ENCODE measurements around the gene PIGN.

The PIGN gene

GRCh38 chr18:62119884-62120283 lies 67.0 kb downstream of the PIGN start:
- no peaks in the 10 kb centered on the region for H3K36me3 ChIP-seq (ENCODE audit: control insufficient read depth, insufficient read depth, low read length)
- no peak overlapping the region for H3K27ac ChIP-seq (ENCODE audit: low read depth, low read length, severe bottlenecking)
- whole genome bisulfite sequencing, 2 experiments (ENCODE audit: insufficient coverage in 2 of 2) = 100% methylated on average over 1 of the region's 1 CpG
- H3K9me3 ChIP-seq (ENCODE audit: control insufficient read depth, low read length) = no peaks in the 10 kb centered on the region
- H3K4me1 ChIP-seq (ENCODE audit: control insufficient read depth, insufficient read depth, low read length, poor library complexity, severe bottlenecking) = no peaks in the 10 kb centered on the region
- no peak overlapping the region for H3K4me3 ChIP-seq (ENCODE audit: extremely low read depth, insufficient read depth, low read length, poor library complexity, severe bottlenecking)

GRCh38 chr18:62118328-62118727 lies 68.5 kb downstream of the PIGN start:
- Histone ChIP-seq H3K4me1 (ENCODE audit: control insufficient read depth, insufficient read depth, low read length, poor library complexity, severe bottlenecking) (no peaks in the 10 kb centered on the region), H3K36me3 (ENCODE audit: control insufficient read depth, insufficient read depth, low read length) (no peaks in the 10 kb centered on the region), H3K9me3 (ENCODE audit: control insufficient read depth, low read length) (no peaks in the 10 kb centered on the region), H3K4me3 (ENCODE audit: extremely low read depth, insufficient read depth, low read length, poor library complexity, severe bottlenecking) (no peak overlapping the region), H3K27ac (ENCODE audit: low read depth, low read length, severe bottlenecking) (no peak overlapping the region)

GRCh38 chr18:62109676-62110075 lies 77.2 kb downstream of the PIGN start:
- H3K27ac ChIP-seq (ENCODE audit: low read depth, low read length, severe bottlenecking) = no peak overlapping the region
- H3K4me3 ChIP-seq (ENCODE audit: extremely low read depth, insufficient read depth, low read length, poor library complexity, severe bottlenecking) = no peak overlapping the region
- no peaks in the 10 kb centered on the region for H3K9me3 ChIP-seq (ENCODE audit: control insufficient read depth, low read length)
- H3K4me1 ChIP-seq (ENCODE audit: control insufficient read depth, insufficient read depth, low read length, poor library complexity, severe bottlenecking) = peaks cover 16% of the 10 kb centered on the region
- no peaks in the 10 kb centered on the region for H3K36me3 ChIP-seq (ENCODE audit: control insufficient read depth, insufficient read depth, low read length)
- WGBS, 2 experiments (ENCODE audit: insufficient coverage in 2 of 2) = 89 to 100% methylated on average over 1 of the region's 1 CpG

GRCh38 chr18:62107881-62108280 lies 79.0 kb downstream of the PIGN start:
- no peak overlapping the region for H3K4me3 ChIP-seq (ENCODE audit: extremely low read depth, insufficient read depth, low read length, poor library complexity, severe bottlenecking)
- H3K4me1 ChIP-seq (ENCODE audit: control insufficient read depth, insufficient read depth, low read length, poor library complexity, severe bottlenecking) = peaks cover 16% of the 10 kb centered on the region
- no peaks in the 10 kb centered on the region for H3K9me3 ChIP-seq (ENCODE audit: control insufficient read depth, low read length)
- H3K27ac ChIP-seq (ENCODE audit: low read depth, low read length, severe bottlenecking) = no peak overlapping the region
- H3K36me3 ChIP-seq (ENCODE audit: control insufficient read depth, insufficient read depth, low read length) = no peaks in the 10 kb centered on the region
- WGBS, 2 experiments (ENCODE audit: insufficient coverage in 2 of 2) = no CpG with 5 or more reads among the region's 1 CpG

- Histone ChIP-seq H3K27ac (ENCODE audit: low read depth, low read length, severe bottlenecking) (no peak overlapping the region), H3K36me3 (ENCODE audit: control insufficient read depth, insufficient read depth, low read length) (peaks cover 2% of the 10 kb centered on the region), H3K4me1 (ENCODE audit: control insufficient read depth, insufficient read depth, low read length, poor library complexity, severe bottlenecking) (peaks cover 16% of the 10 kb centered on the region), H3K9me3 (ENCODE audit: control insufficient read depth, low read length) (no peaks in the 10 kb centered on the region), H3K4me3 (ENCODE audit: extremely low read depth, insufficient read depth, low read length, poor library complexity, severe bottlenecking) (no peak overlapping the region)
- 67% methylated on average over 1 of the region's 2 CpGs; no CpG with 5 or more reads in 1 of the 2 experiments for WGBS, 2 experiments (ENCODE audit: insufficient coverage in 2 of 2)
Observed at GRCh38 chr18:62106271-62106670, 80.6 kb downstream of the PIGN start.

GRCh38 chr18:62105376-62105775 lies 81.5 kb downstream of the PIGN start:
- WGBS, 2 experiments (ENCODE audit: insufficient coverage in 2 of 2) = no CpG with 5 or more reads among the region's 3 CpGs
- Histone ChIP-seq H3K36me3 (ENCODE audit: control insufficient read depth, insufficient read depth, low read length) (peaks cover 3% of the 10 kb centered on the region), H3K9me3 (ENCODE audit: control insufficient read depth, low read length) (no peaks in the 10 kb centered on the region), H3K27ac (ENCODE audit: low read depth, low read length, severe bottlenecking) (no peak overlapping the region), H3K4me1 (ENCODE audit: control insufficient read depth, insufficient read depth, low read length, poor library complexity, severe bottlenecking) (peaks cover 16% of the 10 kb centered on the region), H3K4me3 (ENCODE audit: extremely low read depth, insufficient read depth, low read length, poor library complexity, severe bottlenecking) (no peak overlapping the region)

GRCh38 chr18:62102221-62102620 lies 84.6 kb downstream of the PIGN start:
- 90 to 93% methylated on average over 1 of the region's 1 CpG for WGBS, 2 experiments (ENCODE audit: insufficient coverage in 2 of 2)
- H3K36me3 ChIP-seq (ENCODE audit: control insufficient read depth, insufficient read depth, low read length) = peaks cover 10% of the 10 kb centered on the region
- H3K9me3 ChIP-seq (ENCODE audit: control insufficient read depth, low read length) = peaks cover 14% of the 10 kb centered on the region
- H3K4me1 ChIP-seq (ENCODE audit: control insufficient read depth, insufficient read depth, low read length, poor library complexity, severe bottlenecking) = peaks cover 16% of the 10 kb centered on the region
- H3K4me3 ChIP-seq (ENCODE audit: extremely low read depth, insufficient read depth, low read length, poor library complexity, severe bottlenecking) = no peak overlapping the region
- no peak overlapping the region for H3K27ac ChIP-seq (ENCODE audit: low read depth, low read length, severe bottlenecking)

GRCh38 chr18:62101321-62101721 lies 85.5 kb downstream of the PIGN start:
- peaks cover 7% of the 10 kb centered on the region for H3K4me1 ChIP-seq (ENCODE audit: control insufficient read depth, insufficient read depth, low read length, poor library complexity, severe bottlenecking)
- peaks cover 10% of the 10 kb centered on the region for H3K36me3 ChIP-seq (ENCODE audit: control insufficient read depth, insufficient read depth, low read length)
- WGBS, 2 experiments (ENCODE audit: insufficient coverage in 2 of 2) = 100% methylated on average over 1 of the region's 1 CpG; no CpG with 5 or more reads in 1 of the 2 experiments
- H3K9me3 ChIP-seq (ENCODE audit: control insufficient read depth, low read length) = peaks cover 14% of the 10 kb centered on the region
- H3K4me3 ChIP-seq (ENCODE audit: extremely low read depth, insufficient read depth, low read length, poor library complexity, severe bottlenecking) = no peak overlapping the region
- H3K27ac ChIP-seq (ENCODE audit: low read depth, low read length, severe bottlenecking) = no peak overlapping the region

GRCh38 chr18:62098960-62099359 lies 87.9 kb downstream of the PIGN start:
- no peaks in the 10 kb centered on the region for H3K4me1 ChIP-seq (ENCODE audit: control insufficient read depth, insufficient read depth, low read length, poor library complexity, severe bottlenecking)
- H3K4me3 ChIP-seq (ENCODE audit: extremely low read depth, insufficient read depth, low read length, poor library complexity, severe bottlenecking) = no peak overlapping the region
- H3K27ac ChIP-seq (ENCODE audit: low read depth, low read length, severe bottlenecking) = no peak overlapping the region
- 100% methylated on average over 1 of the region's 4 CpGs for WGBS, 2 experiments (ENCODE audit: insufficient coverage in 2 of 2)
- peaks cover 10% of the 10 kb centered on the region for H3K36me3 ChIP-seq (ENCODE audit: control insufficient read depth, insufficient read depth, low read length)
- peaks cover 14% of the 10 kb centered on the region for H3K9me3 ChIP-seq (ENCODE audit: control insufficient read depth, low read length)

- H3K4me3 ChIP-seq (ENCODE audit: extremely low read depth, insufficient read depth, low read length, poor library complexity, severe bottlenecking) = no peak overlapping the region
- peaks cover 10% of the 10 kb centered on the region for H3K36me3 ChIP-seq (ENCODE audit: control insufficient read depth, insufficient read depth, low read length)
- H3K4me1 ChIP-seq (ENCODE audit: control insufficient read depth, insufficient read depth, low read length, poor library complexity, severe bottlenecking) = no peaks in the 10 kb centered on the region
- H3K9me3 ChIP-seq (ENCODE audit: control insufficient read depth, low read length) = peaks cover 14% of the 10 kb centered on the region
- 86 to 93% methylated on average over 1 to 3 of the region's 4 CpGs for WGBS, 2 experiments (ENCODE audit: insufficient coverage in 2 of 2)
- no peak overlapping the region for H3K27ac ChIP-seq (ENCODE audit: low read depth, low read length, severe bottlenecking)
Observed at GRCh38 chr18:62097698-62098097, 89.2 kb downstream of the PIGN start.

- Histone ChIP-seq H3K36me3 (ENCODE audit: control insufficient read depth, insufficient read depth, low read length) (no peaks in the 10 kb centered on the region), H3K27ac (ENCODE audit: low read depth, low read length, severe bottlenecking) (no peak overlapping the region), H3K4me1 (ENCODE audit: control insufficient read depth, insufficient read depth, low read length, poor library complexity, severe bottlenecking) (peaks cover 4% of the 10 kb centered on the region), H3K4me3 (ENCODE audit: extremely low read depth, insufficient read depth, low read length, poor library complexity, severe bottlenecking) (no peak overlapping the region), H3K9me3 (ENCODE audit: control insufficient read depth, low read length) (no peaks in the 10 kb centered on the region)
- WGBS, 2 experiments (ENCODE audit: insufficient coverage in 2 of 2) = 100% methylated on average over 1 of the region's 5 CpGs; no CpG with 5 or more reads in 1 of the 2 experiments
Observed at GRCh38 chr18:62091487-62092120, 95.3 kb downstream of the PIGN start.
